BE2C (cell line): ENCODE measurements around the gene BSN.

ENCODE experiments used
- DNase-seq: peaks from one replicate; pipeline ENCODE4 v3.0.0-alpha.2; 2020
- H3K27me3 ChIP-seq: fragments of 250-450 bp; sonication (Bioruptor Pico); 2 replicates; pipeline ENCODE4 v1.5.1; 2020; ENCODE audit warnings: mild to moderate bottlenecking
- H3K36me3 ChIP-seq: fragments of 250-450 bp; sonication (Bioruptor Pico); 2 replicates; pipeline ENCODE4 v1.5.1; 2020; ENCODE audit warnings: mild to moderate bottlenecking
- H3K4me1 ChIP-seq: fragments of 250-450 bp; sonication (Bioruptor Pico); 2 replicates; pipeline ENCODE4 v1.5.1; 2020
- H3K4me3 ChIP-seq: 2 replicates; pipeline ENCODE4 v1.5.1; 2011; ENCODE audit warnings: low read depth, low read length
- H3K9me3 ChIP-seq: fragments of 250-450 bp; sonication (Bioruptor Pico); 2 replicates; pipeline ENCODE4 v1.5.1; 2020
- TF ChIP-seq, protein P1 (sequence below): IDR thresholded peaks from 2 replicates; pipeline ENCODE4 v1.5.1; 2012; ENCODE audit warnings: mild to moderate bottlenecking, low read depth, low read length

BSN gene

DNA sequence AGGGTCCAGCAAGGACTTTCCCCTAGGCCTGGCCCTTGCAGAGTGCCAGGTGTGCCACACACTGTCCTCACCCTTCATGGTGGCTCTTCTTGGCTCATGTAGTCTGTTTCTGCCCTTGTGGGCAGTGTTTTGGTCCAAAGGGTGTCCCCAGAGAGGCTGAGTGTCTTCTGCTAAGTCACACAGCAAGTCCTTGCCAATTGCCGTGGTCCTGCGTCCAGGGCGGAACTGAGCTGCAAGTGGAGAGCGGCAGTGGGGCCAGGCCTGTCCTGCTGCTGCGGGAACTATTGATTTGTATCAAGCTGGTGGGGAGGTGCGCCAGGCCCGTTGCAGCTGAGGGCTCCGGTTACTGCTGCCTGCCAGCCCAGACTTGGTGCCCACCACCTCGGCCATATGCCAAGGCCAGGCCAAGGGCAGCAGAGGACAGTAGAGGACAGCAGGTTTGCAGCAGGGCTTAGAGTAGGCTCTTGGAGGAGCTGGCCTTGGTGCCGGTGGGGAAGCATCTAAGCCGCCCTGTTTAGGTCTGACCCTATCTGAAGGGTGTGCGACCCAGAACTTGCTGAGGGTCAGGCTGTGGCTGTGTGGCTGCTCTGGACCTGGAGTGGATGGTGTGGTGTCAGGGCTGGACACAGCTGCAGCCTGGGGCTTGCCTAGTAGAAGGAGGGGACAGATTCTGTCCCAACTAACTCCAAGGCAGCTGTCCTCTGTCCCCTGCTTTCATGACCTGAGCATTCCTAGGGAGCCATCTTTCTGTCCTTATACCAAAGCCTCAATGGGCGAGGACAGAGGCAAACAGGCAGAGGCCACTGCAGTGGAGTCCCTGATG is 160.7 kb downstream of the BSN start:
- Histone ChIP-seq H3K4me1 (no peaks in the 10 kb centered on the region), H3K4me3 (no peak overlapping the region), H3K9me3 (no peaks in the 10 kb centered on the region), H3K36me3 (no peaks in the 10 kb centered on the region), H3K27me3 (no peaks in the 10 kb centered on the region)
- no peak for DNase-seq
- TF ChIP-seq, protein P1, sequence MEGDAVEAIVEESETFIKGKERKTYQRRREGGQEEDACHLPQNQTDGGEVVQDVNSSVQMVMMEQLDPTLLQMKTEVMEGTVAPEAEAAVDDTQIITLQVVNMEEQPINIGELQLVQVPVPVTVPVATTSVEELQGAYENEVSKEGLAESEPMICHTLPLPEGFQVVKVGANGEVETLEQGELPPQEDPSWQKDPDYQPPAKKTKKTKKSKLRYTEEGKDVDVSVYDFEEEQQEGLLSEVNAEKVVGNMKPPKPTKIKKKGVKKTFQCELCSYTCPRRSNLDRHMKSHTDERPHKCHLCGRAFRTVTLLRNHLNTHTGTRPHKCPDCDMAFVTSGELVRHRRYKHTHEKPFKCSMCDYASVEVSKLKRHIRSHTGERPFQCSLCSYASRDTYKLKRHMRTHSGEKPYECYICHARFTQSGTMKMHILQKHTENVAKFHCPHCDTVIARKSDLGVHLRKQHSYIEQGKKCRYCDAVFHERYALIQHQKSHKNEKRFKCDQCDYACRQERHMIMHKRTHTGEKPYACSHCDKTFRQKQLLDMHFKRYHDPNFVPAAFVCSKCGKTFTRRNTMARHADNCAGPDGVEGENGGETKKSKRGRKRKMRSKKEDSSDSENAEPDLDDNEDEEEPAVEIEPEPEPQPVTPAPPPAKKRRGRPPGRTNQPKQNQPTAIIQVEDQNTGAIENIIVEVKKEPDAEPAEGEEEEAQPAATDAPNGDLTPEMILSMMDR: no peak

DNA sequence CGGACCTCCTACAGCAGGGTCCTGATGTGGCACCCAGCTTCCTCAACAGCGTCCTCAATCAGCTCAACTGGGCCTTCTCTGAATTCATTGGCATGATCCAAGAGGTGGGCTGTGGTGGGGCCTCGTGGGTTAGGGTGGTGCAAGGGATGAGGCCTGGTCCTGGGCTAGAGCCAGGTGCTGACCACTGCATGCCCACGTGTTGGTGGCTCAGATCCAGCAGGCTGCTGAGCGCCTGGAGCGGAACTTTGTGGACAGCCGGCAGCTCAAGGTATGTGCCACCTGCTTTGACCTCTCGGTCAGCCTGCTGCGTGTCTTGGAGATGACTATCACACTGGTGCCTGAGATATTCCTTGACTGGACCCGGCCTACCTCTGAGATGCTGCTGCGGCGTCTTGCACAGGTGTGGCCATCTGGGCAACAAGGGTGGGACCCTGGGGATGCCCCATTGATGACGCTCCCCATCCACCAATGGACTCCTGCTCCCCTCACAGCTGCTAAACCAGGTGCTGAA is 161.4 kb downstream of the BSN start:
- no peaks in the 10 kb centered on the region for H3K36me3 ChIP-seq
- no peak for DNase-seq
- TF ChIP-seq, protein P1: no peak
- H3K9me3 ChIP-seq: no peaks in the 10 kb centered on the region
- H3K4me1 ChIP-seq: no peaks in the 10 kb centered on the region
- no peaks in the 10 kb centered on the region for H3K27me3 ChIP-seq
- H3K4me3 ChIP-seq: no peak overlapping the region

DNA sequence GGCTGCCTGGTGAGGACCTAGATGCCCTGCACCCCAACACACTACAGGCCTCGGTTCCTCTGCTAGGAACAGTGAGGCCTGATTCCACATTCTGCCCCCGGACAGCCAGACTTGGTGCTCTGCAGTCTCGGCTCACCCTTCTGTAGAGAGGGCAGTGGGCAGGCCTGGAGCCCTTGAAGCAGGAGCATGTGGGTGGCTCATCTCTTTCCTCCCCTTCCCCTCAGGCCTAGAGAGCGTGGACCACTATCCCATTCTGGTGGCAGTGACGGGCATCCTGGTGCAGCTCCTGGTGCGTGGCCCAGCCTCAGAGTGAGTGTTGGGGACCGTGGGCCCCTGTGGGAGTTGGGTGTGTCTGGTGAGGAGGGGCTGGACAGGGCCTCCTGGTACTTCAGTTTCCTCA is 161.9 kb downstream of the BSN start:
- Histone ChIP-seq H3K36me3 (no peaks in the 10 kb centered on the region), H3K9me3 (no peaks in the 10 kb centered on the region), H3K27me3 (no peaks in the 10 kb centered on the region), H3K4me3 (no peak overlapping the region), H3K4me1 (no peaks in the 10 kb centered on the region)
- no peak for DNase-seq
- TF ChIP-seq, protein P1: no peak

DNA sequence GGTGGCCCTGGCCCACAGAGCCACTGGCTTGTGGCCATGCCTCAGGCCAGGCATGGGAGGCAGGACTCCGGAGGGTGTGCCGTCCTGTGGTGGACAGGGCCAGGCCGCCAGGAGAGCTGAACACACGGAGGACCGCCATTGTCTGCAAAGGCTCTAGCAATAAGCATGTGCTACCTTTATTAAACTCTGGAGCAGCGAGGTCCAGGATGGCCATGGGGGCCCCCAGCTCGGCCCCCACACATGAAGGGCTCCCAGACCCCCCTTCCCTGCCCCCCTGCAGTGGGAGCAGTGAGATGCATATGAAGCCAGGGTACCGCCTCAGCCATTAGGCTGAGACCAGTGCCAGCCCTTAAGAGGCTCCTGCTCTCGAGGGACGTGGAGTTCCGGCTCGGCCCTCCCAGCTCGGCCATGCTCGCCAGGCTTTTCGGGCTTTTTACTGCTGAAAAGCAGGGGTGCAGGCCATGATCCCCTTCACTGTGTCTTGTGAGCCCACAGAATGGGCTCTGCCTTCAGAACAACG is 162.5 kb downstream of the BSN start:
- no peaks in the 10 kb centered on the region for H3K4me1 ChIP-seq
- no peak overlapping the region for H3K4me3 ChIP-seq
- TF ChIP-seq, protein P1: no peak
- H3K36me3 ChIP-seq: no peaks in the 10 kb centered on the region
- H3K9me3 ChIP-seq: no peaks in the 10 kb centered on the region
- no peak for DNase-seq
- no peaks in the 10 kb centered on the region for H3K27me3 ChIP-seq

DNA sequence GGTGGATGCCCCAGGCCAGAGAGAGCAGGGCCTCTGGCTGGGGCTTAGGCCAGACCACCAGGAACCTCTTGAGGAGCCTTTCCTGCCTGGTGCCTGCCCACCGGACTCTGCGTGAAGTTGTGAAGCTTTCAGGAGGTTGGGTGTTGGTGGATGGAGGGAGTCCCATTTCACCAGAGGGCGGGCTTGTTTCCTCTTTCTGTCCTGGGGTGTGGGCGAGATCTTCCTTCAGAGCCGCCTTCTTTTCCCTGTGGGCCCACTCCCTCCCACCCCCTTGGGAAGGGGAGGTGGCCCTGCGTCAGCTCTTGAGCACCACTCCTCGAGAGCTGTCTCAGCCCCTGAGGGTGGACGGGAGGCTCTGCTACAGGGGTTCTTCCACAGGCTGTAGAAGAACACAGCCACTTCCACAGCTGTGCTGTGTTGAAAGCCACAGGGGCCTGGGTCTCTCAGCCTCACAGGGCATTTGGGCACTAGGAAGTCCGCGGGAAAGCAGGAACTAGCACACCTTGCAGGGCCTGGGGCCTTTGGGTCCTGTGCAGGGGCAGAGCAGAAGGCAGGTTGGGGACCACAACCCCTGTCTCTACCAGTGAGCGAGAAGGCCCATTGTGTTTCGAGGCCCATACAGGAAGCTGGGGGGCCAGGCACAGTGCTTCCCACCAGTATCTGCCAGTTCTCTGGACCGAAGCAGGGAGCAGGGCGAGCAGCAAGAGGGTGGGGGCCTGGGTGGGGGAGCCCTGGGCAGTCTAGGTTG is 163.1 kb downstream of the BSN start:
- Histone ChIP-seq H3K4me3 (no peak overlapping the region), H3K9me3 (no peaks in the 10 kb centered on the region), H3K4me1 (no peaks in the 10 kb centered on the region), H3K36me3 (no peaks in the 10 kb centered on the region; the same call in 1 of the 2 replicates), H3K27me3 (no peaks in the 10 kb centered on the region)
- TF ChIP-seq, protein P1: no peak
- no peak for DNase-seq
